Vagina (tissue), 2 donors: ENCODE measurements around the gene CDH18. TPM values are rescaled to one million over a fixed set of nuclear protein-coding genes. Genes with fewer than 3 reads are reported as not detected.

Source experiments
- DNase-seq, 2 donors: peaks; one replicate each; pipeline ENCODE4 v3.0.0-alpha.2; 2017; ENCODE audit errors: extremely low spot score in 2 of 2
- H3K27ac ChIP-seq: fragments of 200-600 bp; sonication (generic); one replicate; pipeline ENCODE4 v1.5.1; 2019
- H3K27me3 ChIP-seq: fragments of 200-600 bp; sonication (generic); one replicate; pipeline ENCODE4 v1.5.1; 2019
- H3K36me3 ChIP-seq, 2 donors: fragments of 200-600 bp; sonication (generic); one replicate each; pipeline ENCODE4 v1.5.1; 2017 to 2019
- H3K4me1 ChIP-seq: fragments of 200-600 bp; sonication (generic); one replicate; pipeline ENCODE4 v1.5.1; 2019
- H3K4me3 ChIP-seq, 2 donors: fragments of 200-600 bp; sonication (generic); 1 replicate in 1 of 2; 2 replicates in 1 of 2; pipeline ENCODE4 v1.5.1; 2016 to 2019
- H3K9me3 ChIP-seq: fragments of 200-600 bp; sonication (generic); one replicate; pipeline ENCODE4 v1.5.1; 2019
- CTCF ChIP-seq, 3 experiments: fragments of 450-650 bp in 2 of 3; fragments of 200-600 bp in 1 of 3; sonication (generic) in 1 of 3; IDR thresholded peaks; one replicate each; pipeline ENCODE4 v1.5.1; 2017 to 2019; ENCODE audit warnings: antibody characterized with exemption in 3 of 3, mild to moderate bottlenecking in 2 of 3, moderate library complexity in 2 of 3
- POLR2A ChIP-seq, 2 donors: fragments of 450-650 bp; IDR thresholded peaks; one replicate each; pipeline ENCODE4 v1.6.1; 2017; ENCODE audit warnings: antibody characterized with exemption in 2 of 2, mild to moderate bottlenecking in 2 of 2, moderate library complexity in 2 of 2
- POLR2AphosphoS5 ChIP-seq, 2 donors: sonication (generic); formaldehyde crosslinking; IDR thresholded peaks; one replicate each; pipeline ENCODE4 v1.9.0; 2017; ENCODE audit warnings: antibody characterized with exemption in 2 of 2, mild to moderate bottlenecking in 2 of 2, low read depth in 1 of 2; ENCODE audit not compliant: insufficient read depth in 1 of 2
- intact Hi-C: fragments of 100-400 bp; cut with DNase I; formaldehyde crosslinking; loops from one replicate; pipeline ENCODE4 v1.15.1; 2023
- total RNA-seq: library from RNA; depleted of rRNA; stranded (reverse); fragments of >200 nt; gene quantifications from one replicate; pipeline ENCODE4 v1.2.3, GENCODE V29; 2016

The CDH18 gene
- total RNA-seq, 1 donor from 2014 or later: not detected

- Histone ChIP-seq H3K27me3 (no peaks in the 10 kb centered on the region), H3K4me3 (no peak overlapping the region), H3K4me1 (no peaks in the 10 kb centered on the region), H3K27ac (no peak overlapping the region), H3K36me3 (no peaks in the 10 kb centered on the region), H3K9me3 (no peaks in the 10 kb centered on the region)
- no peak for DNase-seq
- intact Hi-C loops: no loop called here
- TF ChIP-seq POLR2AphosphoS5 (IDR thresholded peaks at IDR 0.05; ENCODE audit: insufficient read depth in 1 of 2, low read depth in 1 of 2) (no peak), CTCF (IDR thresholded peaks at IDR 0.05) (no peak), POLR2A (IDR thresholded peaks at IDR 0.05) (no peak)
These were observed 37.1 kb downstream of the CDH18 start for GRCh38 chr5:19950897-19951296.

GRCh38 chr5:19940192-19940591, 47.8 kb downstream of the CDH18 start:
- DNase-seq: no peak
- Histone ChIP-seq H3K4me1 (no peaks in the 10 kb centered on the region), H3K4me3 (no peak overlapping the region), H3K27me3 (no peaks in the 10 kb centered on the region), H3K36me3 (no peaks in the 10 kb centered on the region), H3K27ac (no peak overlapping the region), H3K9me3 (no peaks in the 10 kb centered on the region)
- no peak for TF ChIP-seq CTCF (IDR thresholded peaks at IDR 0.05)
- TF ChIP-seq POLR2A (IDR thresholded peaks at IDR 0.05): no peak
- TF ChIP-seq POLR2AphosphoS5 (IDR thresholded peaks at IDR 0.05; ENCODE audit: insufficient read depth in 1 of 2, low read depth in 1 of 2): no peak
- intact Hi-C loops: no loop called here

- DNase-seq: no peak
- intact Hi-C loops: no loop called here
- no peaks in the 10 kb centered on the region for H3K27me3 ChIP-seq
- peaks cover 13% of the 10 kb centered on the region for H3K4me1 ChIP-seq
- no peaks in the 10 kb centered on the region for H3K36me3 ChIP-seq
- H3K27ac ChIP-seq: no peak overlapping the region
- TF ChIP-seq POLR2A (IDR thresholded peaks at IDR 0.05): no peak
- no peak for TF ChIP-seq POLR2AphosphoS5 (IDR thresholded peaks at IDR 0.05; ENCODE audit: insufficient read depth in 1 of 2, low read depth in 1 of 2)
- no peak for TF ChIP-seq CTCF (IDR thresholded peaks at IDR 0.05)
- no peaks in the 10 kb centered on the region for H3K9me3 ChIP-seq
- no peak overlapping the region for H3K4me3 ChIP-seq
These were observed 57.5 kb downstream of the CDH18 start for GRCh38 chr5:19930451-19930850.

GRCh38 chr5:19928562-19929421, 59.2 kb downstream of the CDH18 start:
- Histone ChIP-seq H3K9me3 (no peaks in the 10 kb centered on the region), H3K4me1 (peaks cover 13% of the 10 kb centered on the region), H3K4me3 (no peak overlapping the region), H3K27me3 (no peaks in the 10 kb centered on the region), H3K36me3 (no peaks in the 10 kb centered on the region), H3K27ac (no peak overlapping the region)
- intact Hi-C loops: no loop called here
- DNase-seq: no peak
- TF ChIP-seq CTCF (IDR thresholded peaks at IDR 0.05) (no peak), POLR2AphosphoS5 (IDR thresholded peaks at IDR 0.05; ENCODE audit: insufficient read depth in 1 of 2, low read depth in 1 of 2) (peak in 1 of 2 donors; percentile 57)

DNA sequence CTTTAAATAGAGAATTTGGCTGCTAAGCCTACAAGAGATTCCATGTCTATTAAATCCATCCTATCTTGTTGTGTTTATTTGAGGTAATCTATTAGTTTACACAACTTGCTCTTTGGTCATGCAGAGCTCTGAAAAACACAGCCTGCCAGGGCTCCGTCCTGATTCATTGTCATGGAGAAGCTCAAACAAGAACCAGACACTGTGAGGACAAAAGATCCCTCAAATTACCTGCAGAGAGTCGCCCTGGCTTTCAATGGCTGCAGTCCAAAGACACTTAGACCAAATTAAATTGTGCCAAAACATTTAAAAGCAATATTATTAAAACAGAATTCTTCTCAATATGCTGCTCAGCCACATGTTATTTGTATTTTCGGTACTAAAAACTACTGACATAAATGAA, 60.1 kb downstream of the CDH18 start:
- no peak overlapping the region for H3K4me3 ChIP-seq
- no peaks in the 10 kb centered on the region for H3K36me3 ChIP-seq
- no peaks in the 10 kb centered on the region for H3K9me3 ChIP-seq
- intact Hi-C loops: no loop called here
- H3K27ac ChIP-seq: no peak overlapping the region
- TF ChIP-seq POLR2A (IDR thresholded peaks at IDR 0.05) (no peak), CTCF (IDR thresholded peaks at IDR 0.05) (no peak), POLR2AphosphoS5 (IDR thresholded peaks at IDR 0.05; ENCODE audit: insufficient read depth in 1 of 2, low read depth in 1 of 2) (no peak)
- DNase-seq: no peak
- H3K27me3 ChIP-seq: no peaks in the 10 kb centered on the region
- peaks cover 13% of the 10 kb centered on the region for H3K4me1 ChIP-seq
